GM18867 (cell line): ENCODE measurements around the gene MED12L.

ENCODE experiments used
- ATAC-seq: cut with Tn5 transposase; IDR thresholded peaks from one replicate; pipeline ENCODE4 v1.9.1; 2021; ENCODE audit warnings: mild to moderate bottlenecking, moderate library complexity; ENCODE audit not compliant: unreplicated experiment

MED12L gene

GRCh38 chr3:151204530-151205402 lies 119.3 kb downstream of the MED12L start:
- ATAC-seq, result no peak

GRCh38 chr3:151205482-151205881 lies 120.0 kb downstream of the MED12L start:
- ATAC-seq, result no peak

- ATAC-seq, result no peak
These were observed 120.7 kb downstream of the MED12L start for GRCh38 chr3:151206201-151206600.

GRCh38 chr3:151209654-151210053 lies 124.2 kb downstream of the MED12L start:
- ATAC-seq, result no peak

GRCh38 chr3:151210676-151211381 lies 125.4 kb downstream of the MED12L start:
- peak; percentile 78 for ATAC-seq

- ATAC-seq, result no peak
These were observed 127.7 kb downstream of the MED12L start for GRCh38 chr3:151213151-151213550.

- no peak for ATAC-seq
These were observed 128.4 kb downstream of the MED12L start for GRCh38 chr3:151213881-151214280.

- ATAC-seq, result no peak
These were observed 129.0 kb downstream of the MED12L start for GRCh38 chr3:151214459-151214858.

GRCh38 chr3:151216641-151217607 lies 131.5 kb downstream of the MED12L start:
- no peak for ATAC-seq

GRCh38 chr3:151218136-151218535 lies 132.7 kb downstream of the MED12L start:
- no peak for ATAC-seq

GRCh38 chr3:151219056-151219455 lies 133.6 kb downstream of the MED12L start:
- no peak for ATAC-seq

- no peak for ATAC-seq
These were observed 138.9 kb downstream of the MED12L start for GRCh38 chr3:151224268-151224866.

- no peak for ATAC-seq
These were observed 139.8 kb downstream of the MED12L start for GRCh38 chr3:151225040-151225975.

- ATAC-seq, result no peak
These were observed 140.7 kb downstream of the MED12L start for GRCh38 chr3:151226088-151226563.

GRCh38 chr3:151226825-151227224 lies 141.4 kb downstream of the MED12L start:
- ATAC-seq, result no peak

- ATAC-seq, result peak; percentile 40
These were observed 141.9 kb downstream of the MED12L start for GRCh38 chr3:151227266-151227806.

GRCh38 chr3:151227807-151228665 lies 142.6 kb downstream of the MED12L start:
- ATAC-seq, result peak; percentile 92

- ATAC-seq, result no peak
These were observed 143.2 kb downstream of the MED12L start for GRCh38 chr3:151228666-151229040.
